Tibial artery (tissue), 4 donors: ENCODE data around the gene TARBP2.
A peak's percentile ranks its signal among the peaks of the same experiment; 100 is the strongest.
"Not testable (repeated sequence)": the region's sequence is repeated elsewhere in the genome, so short reads cannot be mapped to it uniquely, and the experiment has no call there.

ENCODE experiments used
- DNase-seq, 2 donors: peaks; one replicate each; pipeline ENCODE4 v3.0.0-alpha.2; 2019
- H3K27ac ChIP-seq, 2 donors: fragments of 200-600 bp; sonication (generic) in 1 of 2; 1 replicate in 1 of 2; 2 replicates in 1 of 2; pipeline ENCODE4 v1.5.1; 2018 to 2019; ENCODE audit warnings: mild to moderate bottlenecking in 1 of 2
- H3K27me3 ChIP-seq, 2 donors: fragments of 200-600 bp; sonication (generic) in 1 of 2; one replicate each; pipeline versions ENCODE4 v1.5.1 to v1.6.0; 2016 to 2019
- H3K36me3 ChIP-seq, 3 donors: fragments of 200-600 bp; sonication (generic) in 2 of 3; one replicate each; pipeline ENCODE4 v1.5.1; 2016 to 2019; ENCODE audit warnings: mild to moderate bottlenecking in 2 of 3
- H3K4me1 ChIP-seq, 4 donors: fragments of 200-600 bp; sonication (generic) in 2 of 4; 1 replicate in 3 of 4; 2 replicates in 1 of 4; pipeline ENCODE4 v1.5.1; 2016 to 2019
- H3K4me3 ChIP-seq, 2 donors: fragments of 200-600 bp; sonication (generic) in 1 of 2; 1 replicate in 1 of 2; 2 replicates in 1 of 2; pipeline ENCODE4 v1.5.1; 2018 to 2019; ENCODE audit warnings: mild to moderate bottlenecking in 2 of 2
- H3K9me3 ChIP-seq, 3 donors: fragments of 200-600 bp; sonication (generic) in 1 of 3; one replicate each; pipeline ENCODE4 v1.5.1; 2016 to 2019
- CTCF ChIP-seq, 2 experiments: fragments of 200-600 bp in 1 of 2; fragments of 450-650 bp in 1 of 2; IDR thresholded peaks; one replicate each; pipeline ENCODE4 v1.5.1; 2017 to 2019; ENCODE audit warnings: antibody characterized with exemption in 2 of 2, mild to moderate bottlenecking in 1 of 2, moderate library complexity in 1 of 2
- intact Hi-C: fragments of 100-400 bp; cut with DNase I; formaldehyde crosslinking; loops from one replicate; pipeline ENCODE4 v1.15.0; 2023; ENCODE audit warnings: low total_unique reads

Gene TARBP2

DNA sequence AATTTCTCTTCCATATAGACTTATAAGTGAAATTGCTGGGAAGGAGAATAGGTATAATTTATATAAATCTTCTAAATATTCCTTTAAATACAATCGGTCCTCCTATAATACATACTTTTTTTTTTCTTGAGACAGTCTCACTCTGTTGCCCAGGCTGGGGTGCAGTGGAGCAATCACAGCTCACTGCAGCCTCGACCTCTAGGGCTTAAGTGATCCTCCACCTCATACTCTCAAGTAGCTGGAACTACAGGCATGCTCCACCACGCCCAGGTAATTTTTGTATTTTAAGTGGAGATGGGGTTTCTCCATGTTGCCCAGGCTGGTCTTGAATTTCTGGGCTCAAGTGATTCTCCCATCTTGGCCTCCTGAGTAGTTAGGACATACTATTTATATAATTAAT, 35.9 kb downstream of the TARBP2 start:
- H3K27ac ChIP-seq, result no peak overlapping the region
- no peaks in the 10 kb centered on the region for H3K4me1 ChIP-seq
- no peaks in the 10 kb centered on the region for H3K9me3 ChIP-seq
- no peaks in the 10 kb centered on the region for H3K27me3 ChIP-seq
- DNase-seq, result no peak
- intact Hi-C loops, result no loop called here
- no peak overlapping the region for H3K4me3 ChIP-seq
- H3K36me3 ChIP-seq, result peaks cover 63 to 94% (median 94%) of the 10 kb centered on the region in 3 donors
- TF ChIP-seq CTCF (IDR thresholded peaks at IDR 0.05), result no peak

GRCh38 chr12:53538209-53538689, 37.2 kb downstream of the TARBP2 start:
- intact Hi-C loops, result no loop called here
- DNase-seq, result peak in 1 of 2 donors; percentile 30
- TF ChIP-seq CTCF (IDR thresholded peaks at IDR 0.05), result no peak
- Histone ChIP-seq H3K4me3 (no peak overlapping the region), H3K27me3 (no peaks in the 10 kb centered on the region), H3K9me3 (no peaks in the 10 kb centered on the region), H3K4me1 (no peaks in the 10 kb centered on the region), H3K36me3 (peaks cover 61 to 93% (median 92%) of the 10 kb centered on the region in 3 donors), H3K27ac (no peak overlapping the region)

DNA sequence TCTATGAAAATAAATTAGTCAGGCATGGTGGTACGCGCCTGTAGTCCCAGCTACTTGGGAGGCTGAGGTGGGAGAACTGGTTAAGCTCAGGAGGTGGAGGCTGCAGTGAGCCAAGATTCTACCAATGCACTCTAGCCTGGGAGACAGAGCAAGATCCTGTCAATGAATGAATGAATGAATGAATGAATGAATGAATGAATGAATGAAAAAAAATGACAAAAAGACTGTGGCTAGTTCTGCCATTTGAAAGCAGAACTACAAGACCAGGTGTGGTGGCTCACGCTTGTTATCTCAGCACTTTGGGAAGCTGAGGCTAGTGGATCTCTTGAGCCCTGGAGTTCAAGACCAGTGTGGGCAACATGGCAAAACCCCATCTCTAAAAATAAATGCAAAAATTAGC, 38.4 kb downstream of the TARBP2 start:
- Histone ChIP-seq H3K36me3 (peaks cover 48 to 82% (median 79%) of the 10 kb centered on the region in 3 donors), H3K4me1 (peaks cover 0 to 10% (median 3%) of the 10 kb centered on the region in 4 donors), H3K27ac (no peak overlapping the region), H3K27me3 (no peaks in the 10 kb centered on the region), H3K4me3 (no peak overlapping the region), H3K9me3 (no peaks in the 10 kb centered on the region)
- DNase-seq, result no peak
- no peak for TF ChIP-seq CTCF (IDR thresholded peaks at IDR 0.05)
- intact Hi-C loops, result no loop called here

- H3K27me3 ChIP-seq, result no peaks in the 10 kb centered on the region
- no peaks in the 10 kb centered on the region for H3K9me3 ChIP-seq
- H3K27ac ChIP-seq, result peak overlapping the region; percentile 57 to 63
- peak; percentile 80 to 96 for TF ChIP-seq CTCF (IDR thresholded peaks at IDR 0.05)
- H3K4me3 ChIP-seq, result no peak overlapping the region
- intact Hi-C loops, result loop anchor here (5.0 to 10.0 kb wide), 3 partner anchors 81 to 204 kb away; partner anchors contain the start of genes ATF7 and ATP5MC2
- peak; percentile 61 to 76 for DNase-seq
- H3K36me3 ChIP-seq, result peaks cover 18 to 55% (median 52%) of the 10 kb centered on the region in 3 donors
- H3K4me1 ChIP-seq, result peaks cover 0 to 19% (median 5%) of the 10 kb centered on the region in 4 donors
Measured at GRCh38 chr12:53543539-53543938, 42.5 kb downstream of the TARBP2 start.

DNA sequence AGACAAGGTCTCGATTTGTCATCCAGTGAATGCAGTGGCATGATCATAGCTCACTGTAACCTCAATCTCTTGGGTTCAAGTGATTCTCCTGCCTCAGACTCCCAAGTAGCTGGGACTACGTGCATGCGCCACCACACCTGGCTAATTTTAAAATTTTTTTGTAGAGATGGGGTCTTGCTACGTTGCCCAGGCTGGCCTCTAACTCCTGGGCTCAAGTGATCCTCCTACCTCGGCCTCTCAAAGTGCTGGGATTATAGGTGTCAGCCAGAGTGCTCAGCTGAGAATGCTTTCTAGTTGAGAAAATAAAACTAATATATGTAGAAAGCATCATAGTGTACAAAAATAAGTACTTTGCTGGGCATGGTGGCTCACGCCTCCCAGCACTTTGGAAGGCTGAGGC, 47.3 kb downstream of the TARBP2 start:
- intact Hi-C loops, result loop anchor here (10.0 kb wide), 1 partner anchor 76 kb away; the partner anchor contains the start of gene ATF7
- H3K9me3 ChIP-seq, H3K4me3 ChIP-seq, DNase-seq, H3K27me3 ChIP-seq, H3K27ac ChIP-seq: not testable (repeated sequence)
- peaks cover 16 to 45% (median 35%) of the 10 kb centered on the region in 3 donors for H3K36me3 ChIP-seq
- H3K4me1 ChIP-seq, result peaks cover 0 to 19% (median 5%) of the 10 kb centered on the region in 4 donors

DNA sequence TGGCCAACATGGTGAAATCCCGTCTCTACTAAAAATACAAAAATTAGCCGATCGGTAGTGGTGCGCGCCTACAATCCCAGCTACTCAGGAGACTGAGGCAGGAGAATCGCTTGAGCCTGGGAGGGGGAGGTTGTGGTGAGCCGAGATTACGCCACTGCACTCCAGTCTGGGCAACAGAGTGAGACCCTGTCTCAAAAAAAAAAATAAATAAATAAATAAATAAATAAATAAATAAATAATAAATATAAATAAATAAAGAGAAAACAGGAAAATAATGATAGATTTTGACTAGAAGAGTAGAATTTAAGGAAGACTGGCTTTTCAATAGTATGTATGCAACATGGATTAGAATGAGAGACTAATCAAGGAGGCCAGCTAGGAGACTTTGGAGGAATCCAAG, 49.0 kb downstream of the TARBP2 start:
- H3K27me3 ChIP-seq, DNase-seq, H3K4me3 ChIP-seq, H3K27ac ChIP-seq, H3K9me3 ChIP-seq, intact Hi-C loops, H3K4me1 ChIP-seq: not testable (repeated sequence)
- H3K36me3 ChIP-seq, result peaks cover 16 to 45% (median 34%) of the 10 kb centered on the region in 3 donors

DNA sequence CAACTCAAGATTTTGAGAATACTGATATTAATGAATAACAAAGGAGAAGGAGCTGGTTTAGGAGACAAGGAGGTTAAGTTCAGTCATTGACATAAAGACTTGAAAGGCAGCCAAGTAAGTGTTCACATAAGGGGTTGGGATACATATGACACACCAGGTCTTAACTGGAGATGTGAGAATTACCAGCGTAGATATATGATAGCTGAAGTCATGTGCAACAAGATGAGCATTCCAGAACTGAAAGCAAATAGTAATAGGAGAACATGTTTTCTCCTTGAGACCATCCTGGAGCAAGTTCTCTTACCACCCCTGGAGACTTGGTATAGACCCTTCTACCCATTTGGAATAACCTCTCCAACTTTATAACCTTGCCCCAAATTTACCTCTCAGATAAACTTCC, 49.5 kb downstream of the TARBP2 start:
- no peak for DNase-seq
- H3K36me3 ChIP-seq, result peaks cover 16 to 45% (median 34%) of the 10 kb centered on the region in 3 donors
- TF ChIP-seq CTCF (IDR thresholded peaks at IDR 0.05), result no peak
- no peak overlapping the region for H3K4me3 ChIP-seq
- no peaks in the 10 kb centered on the region for H3K4me1 ChIP-seq
- intact Hi-C loops, result no loop called here
- H3K27me3 ChIP-seq, result no peaks in the 10 kb centered on the region
- H3K9me3 ChIP-seq, result no peaks in the 10 kb centered on the region
- no peak overlapping the region for H3K27ac ChIP-seq
